Activated CD8-positive, alpha-beta T cell treated with anti-CD3 and anti-CD28 coated beads for 36 hours (primary cell): ENCODE measurements around the gene ZNF320. TPM values are rescaled to one million over a fixed set of nuclear protein-coding genes. Genes with fewer than 3 reads are reported as not detected.
"Not testable (repeated sequence)": the region's sequence is repeated elsewhere in the genome, so short reads cannot be mapped to it uniquely, and the experiment has no call there.

Experiments
- ATAC-seq: fragments of 200-7000 bp; cut with Tn5 transposase; one replicate; pipeline ENCODE4 v1.10.0; 2021; ENCODE audit warnings: mild to moderate bottlenecking, moderate library complexity
- CTCF ChIA-PET: fragments of 350-600 bp; sonication (Branson Sonifier 250); formaldehyde crosslinking; loops from one replicate; lab custom pipeline; 2021; ENCODE audit warnings: antibody characterized with exemption; lab: Charles Lee
- POLR2A ChIA-PET: fragments of 350-600 bp; sonication (Branson Sonifier 250); formaldehyde crosslinking; loops from one replicate; lab custom pipeline; 2021; ENCODE audit warnings: antibody characterized with exemption; lab: Charles Lee
- DNase-seq: peaks from one replicate; pipeline ENCODE4 v3.0.0-alpha.2; 2020
- H3K27ac Mint-ChIP-seq: one replicate; pipeline ENCODE4 v1.8.0; 2021; ENCODE audit warnings: mild to moderate bottlenecking, mixed read lengths
- H3K27me3 Mint-ChIP-seq: one replicate; pipeline ENCODE4 v1.8.0; 2021; ENCODE audit warnings: mixed read lengths
- H3K36me3 Mint-ChIP-seq: one replicate; pipeline ENCODE4 v1.8.0; 2021; ENCODE audit warnings: low read depth, mixed read lengths
- H3K4me1 Mint-ChIP-seq: one replicate; pipeline ENCODE4 v1.8.0; 2021; ENCODE audit warnings: low read depth, mixed read lengths
- H3K4me3 Mint-ChIP-seq: one replicate; pipeline ENCODE4 v1.8.0; 2021; ENCODE audit warnings: mild to moderate bottlenecking, moderate library complexity, mixed read lengths
- H3K9me3 Mint-ChIP-seq: one replicate; pipeline ENCODE4 v1.8.0; 2021; ENCODE audit warnings: mixed read lengths
- CTCF ChIP-seq: fragments of 200-600 bp; IDR thresholded peaks from one replicate; pipeline ENCODE4 v1.8.0; 2022; ENCODE audit warnings: antibody characterized with exemption, mild to moderate bottlenecking
- intact Hi-C: fragments of 100-400 bp; cut with micrococcal nuclease; formaldehyde crosslinking; loops from one replicate; pipeline ENCODE4 v1.10.0; 2022
- total RNA-seq, 2 experiments: library from RNA; stranded (reverse); gene quantifications; one replicate each; pipeline ENCODE4 v1.2.3, GENCODE V29; 2021

ZNF320 gene
- total RNA-seq, 2 experiments from 2014 or later: 7.0 to 9.4 TPM

GRCh38 chr19:52943884-52944643 lies 46.6 kb upstream of the ZNF320 start:
- DNase-seq (no peak), ATAC-seq (no peak)
- ChIA-PET POLR2A (no interaction called here), CTCF (no interaction called here)
- no peaks in the 10 kb centered on the region for H3K27me3 Mint-ChIP-seq
- H3K4me1 Mint-ChIP-seq: peaks cover 15% of the 10 kb centered on the region
- no peak overlapping the region for H3K4me3 Mint-ChIP-seq
- intact Hi-C loops: no loop called here
- H3K27ac Mint-ChIP-seq: no peak overlapping the region
- H3K36me3 Mint-ChIP-seq: peaks cover 8% of the 10 kb centered on the region
- no peak for TF ChIP-seq CTCF
- peaks cover 11% of the 10 kb centered on the region for H3K9me3 Mint-ChIP-seq

DNA sequence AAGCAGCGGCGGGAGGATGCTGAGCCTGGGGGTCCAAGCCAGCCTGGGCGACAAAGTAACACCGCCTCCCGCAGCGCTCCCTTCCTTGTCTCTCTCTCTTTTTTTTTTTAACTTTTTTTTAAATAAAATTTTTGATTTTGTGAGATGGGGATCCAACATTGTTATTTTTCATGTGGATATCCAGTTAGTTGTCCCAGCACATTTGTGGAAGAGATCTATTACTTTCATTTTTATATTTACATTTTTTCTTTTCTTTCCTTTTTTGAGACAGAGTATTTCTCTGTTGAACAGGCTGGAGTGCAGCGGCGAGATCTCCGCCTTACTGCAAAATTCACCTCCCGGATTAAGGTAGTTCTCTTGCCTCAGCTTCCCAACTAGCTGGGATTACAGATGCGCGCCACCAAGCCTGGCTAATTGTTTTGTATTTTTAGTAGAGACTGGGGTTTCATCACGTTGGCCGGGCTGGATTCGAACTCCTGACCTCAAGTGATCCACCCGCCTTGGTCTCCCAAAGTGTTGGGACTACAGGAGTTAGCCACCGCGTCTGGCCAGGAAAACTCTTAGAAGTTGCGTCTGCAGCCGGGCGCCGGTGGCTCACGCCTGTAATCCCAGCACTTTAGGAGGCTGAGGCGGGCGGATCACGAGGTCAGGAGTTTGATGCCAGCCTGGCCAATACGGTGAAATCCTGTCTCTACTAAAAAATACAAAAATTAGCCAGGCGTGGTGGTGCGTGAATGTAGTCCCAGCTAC lies 45.9 kb upstream of the ZNF320 start:
- ATAC-seq: peak; percentile 18
- no peak for TF ChIP-seq CTCF
- Mint-ChIP-seq H3K9me3 (peaks cover 11% of the 10 kb centered on the region), H3K4me1 (peaks cover 22% of the 10 kb centered on the region), H3K36me3 (peaks cover 13% of the 10 kb centered on the region), H3K27ac (no peak overlapping the region), H3K27me3 (no peaks in the 10 kb centered on the region), H3K4me3 (peak overlapping the region; percentile 94)
- ChIA-PET CTCF (no interaction called here), POLR2A (interaction anchor here (0.6 to 0.7 kb wide), 2 partner anchors 67 to 129 kb away, joined by 3 read pairs; no protein-coding TSS in a partner anchor)
- DNase-seq: no peak
- intact Hi-C loops: no loop called here

DNA sequence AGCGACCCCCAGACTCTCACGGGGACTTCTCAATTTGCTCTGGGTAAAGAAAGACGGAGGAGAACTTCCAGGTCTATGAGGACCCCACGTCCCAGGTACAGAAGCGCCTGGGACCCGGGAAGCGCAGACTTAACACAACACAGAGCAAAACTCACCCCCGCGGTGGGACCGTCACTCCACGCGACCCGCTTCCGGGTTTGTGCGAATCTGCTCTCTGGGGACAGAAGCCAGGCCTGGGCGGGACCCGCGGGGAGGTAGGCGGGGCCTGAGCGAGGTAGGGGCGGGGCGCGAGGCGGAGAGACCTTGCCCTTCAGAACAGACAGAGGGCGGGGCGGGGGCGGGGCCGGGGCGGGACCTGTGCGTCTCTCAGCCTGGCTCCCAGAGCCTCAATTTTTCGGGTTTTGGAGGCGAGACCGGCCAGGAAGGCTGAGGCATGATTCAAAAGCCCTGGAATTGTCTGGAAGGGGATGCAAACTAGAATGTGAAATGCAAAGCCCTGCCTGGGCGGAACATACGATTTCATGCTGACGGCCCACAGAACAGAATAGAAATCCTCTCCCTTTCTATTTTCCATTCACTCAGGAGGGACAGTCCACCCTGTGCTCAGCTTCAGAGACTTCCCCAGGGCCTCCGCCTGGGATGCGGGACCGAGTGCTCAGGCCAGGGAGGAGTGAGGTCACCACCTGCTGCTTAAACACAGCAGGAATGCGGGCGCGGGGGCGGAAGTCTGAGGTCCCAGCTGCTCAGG lies 45.1 kb upstream of the ZNF320 start:
- peak overlapping the region; percentile 94 for H3K4me3 Mint-ChIP-seq

GRCh38 chr19:52941941-52942385 lies 44.5 kb upstream of the ZNF320 start:
- Mint-ChIP-seq H3K4me3 (peak overlapping the region; percentile 94), H3K36me3 (peaks cover 17% of the 10 kb centered on the region), H3K4me1 (peaks cover 25% of the 10 kb centered on the region), H3K27me3 (no peaks in the 10 kb centered on the region), H3K9me3 (peaks cover 5% of the 10 kb centered on the region), H3K27ac (peak overlapping the region; percentile 94)
- POLR2A ChIA-PET: no interaction called here
- no peak for TF ChIP-seq CTCF
- CTCF ChIA-PET: no interaction called here
- ATAC-seq (peak; percentile 40), DNase-seq (peak; percentile 41)
- intact Hi-C loops: no loop called here

More for the DNA sequence above, 45.1 kb upstream of the ZNF320 start:
- no peak for TF ChIP-seq CTCF
- POLR2A ChIA-PET: interaction anchor here (0.6 to 0.7 kb wide), 2 partner anchors 67 to 129 kb away, joined by 3 read pairs; no protein-coding TSS in a partner anchor
- intact Hi-C loops: no loop called here
- H3K9me3 Mint-ChIP-seq: peaks cover 7% of the 10 kb centered on the region
- peak overlapping the region; percentile 94 for H3K27ac Mint-ChIP-seq
- CTCF ChIA-PET: no interaction called here
- DNase-seq (peak; percentile 97), ATAC-seq (peak; percentile 100)
- H3K36me3 Mint-ChIP-seq: peaks cover 11% of the 10 kb centered on the region
- H3K27me3 Mint-ChIP-seq: no peaks in the 10 kb centered on the region
- H3K4me1 Mint-ChIP-seq: peaks cover 24% of the 10 kb centered on the region

DNA sequence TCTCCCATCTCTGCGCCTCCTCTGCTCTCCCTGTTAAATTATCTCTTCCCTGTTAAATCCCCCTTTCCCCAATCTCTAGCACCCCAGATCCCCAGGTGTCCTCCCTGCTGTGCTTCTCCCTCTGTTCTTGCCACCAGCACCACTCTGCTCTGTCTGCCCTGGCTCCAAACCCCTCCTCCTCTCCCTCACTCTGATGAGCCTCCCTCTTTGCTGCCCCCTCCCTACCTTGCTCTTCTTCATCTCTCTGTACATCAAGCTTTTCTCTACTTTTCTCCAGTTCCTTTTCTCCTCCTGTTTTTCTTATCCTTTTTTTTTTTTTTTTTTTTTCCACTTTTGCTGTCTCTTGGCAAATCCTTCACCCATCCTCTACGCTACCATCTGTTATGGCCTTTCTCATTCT lies 44.1 kb upstream of the ZNF320 start:
- CTCF ChIA-PET, H3K9me3 Mint-ChIP-seq, H3K27me3 Mint-ChIP-seq, intact Hi-C loops, ATAC-seq: not testable (repeated sequence)
- H3K4me1 Mint-ChIP-seq: peaks cover 29% of the 10 kb centered on the region
- POLR2A ChIA-PET: interaction anchor here (1.2 kb wide), 1 partner anchor 20 kb away, joined by 3 read pairs; no protein-coding TSS in a partner anchor
- peak; percentile 19 for DNase-seq
- H3K36me3 Mint-ChIP-seq: peaks cover 22% of the 10 kb centered on the region
- H3K4me3 Mint-ChIP-seq: peak overlapping the region; percentile 94
- peak overlapping the region; percentile 94 for H3K27ac Mint-ChIP-seq

DNA sequence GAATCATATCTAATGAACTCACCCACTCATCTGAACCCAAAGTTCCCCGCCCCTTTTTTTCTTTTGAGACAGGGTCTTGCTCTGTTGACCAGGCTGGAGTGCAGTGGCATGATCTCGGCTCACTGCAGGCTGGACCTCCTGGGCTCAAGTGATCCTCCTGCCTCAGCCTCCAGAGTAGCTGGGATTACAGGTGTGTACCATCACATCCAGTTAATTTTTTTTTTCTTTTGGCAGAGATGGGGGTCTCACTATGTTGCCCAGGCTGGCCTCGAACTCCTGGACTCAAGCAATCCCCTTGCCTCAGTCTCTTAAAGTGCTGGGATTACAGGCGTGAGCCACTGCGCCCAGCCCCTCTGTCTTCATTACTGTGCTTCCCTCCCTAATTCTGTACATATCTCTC lies 43.5 kb upstream of the ZNF320 start:
- Mint-ChIP-seq H3K36me3 (peaks cover 28% of the 10 kb centered on the region), H3K4me3 (peak overlapping the region; percentile 94), H3K4me1 (peaks cover 35% of the 10 kb centered on the region)
- H3K9me3 Mint-ChIP-seq, DNase-seq, H3K27me3 Mint-ChIP-seq, H3K27ac Mint-ChIP-seq, ATAC-seq, intact Hi-C loops, CTCF ChIA-PET: not testable (repeated sequence)
- POLR2A ChIA-PET: interaction anchor here (1.2 kb wide), 1 partner anchor 19 kb away, joined by 3 read pairs; no protein-coding TSS in a partner anchor
